Mesothelial cell of epicardium (in vitro differentiated cells): ENCODE data around the gene ME3. TPM values are rescaled to one million over a fixed set of nuclear protein-coding genes. Genes with fewer than 3 reads are reported as not detected.

Experiments used
- DNase-seq, 2 experiments: peaks; one replicate each; pipeline ENCODE4 v3.0.0; 2021; ENCODE audit warnings: low spot score in 2 of 2; ENCODE audit not compliant: unreplicated experiment in 2 of 2
- H3K27ac Mint-ChIP-seq: 2 replicates; pipeline ENCODE4 v1.8.0; 2021; ENCODE audit warnings: mixed read lengths
- H3K27me3 Mint-ChIP-seq: 2 replicates; pipeline ENCODE4 v1.8.0; 2021; ENCODE audit warnings: low read depth, mixed read lengths
- H3K36me3 Mint-ChIP-seq: 2 replicates; pipeline ENCODE4 v1.8.0; 2021; ENCODE audit warnings: mixed read lengths
- H3K4me1 Mint-ChIP-seq: 2 replicates; pipeline ENCODE4 v1.8.0; 2021; ENCODE audit warnings: mixed read lengths
- H3K4me3 Mint-ChIP-seq: 2 replicates; pipeline ENCODE4 v1.8.0; 2021; ENCODE audit warnings: mild to moderate bottlenecking, moderate library complexity, mixed read lengths
- H3K9me3 Mint-ChIP-seq: 2 replicates; pipeline ENCODE4 v1.8.0; 2021; ENCODE audit warnings: mixed read lengths
- total RNA-seq: library from RNA; stranded (reverse); gene quantifications from 3 replicates; pipeline ENCODE4 v1.2.1, GENCODE V29; 2021
- TF ChIP-seq, protein P1 (sequence below): fragments of 200-600 bp; sonication (generic); IDR thresholded peaks from one replicate; pipeline ENCODE4 v1.5.0; 2021; ENCODE audit warnings: antibody characterized with exemption; ENCODE audit not compliant: unreplicated experiment

ME3 gene
- total RNA-seq, 1 donor from 2014 or later = 11.8 TPM

DNA sequence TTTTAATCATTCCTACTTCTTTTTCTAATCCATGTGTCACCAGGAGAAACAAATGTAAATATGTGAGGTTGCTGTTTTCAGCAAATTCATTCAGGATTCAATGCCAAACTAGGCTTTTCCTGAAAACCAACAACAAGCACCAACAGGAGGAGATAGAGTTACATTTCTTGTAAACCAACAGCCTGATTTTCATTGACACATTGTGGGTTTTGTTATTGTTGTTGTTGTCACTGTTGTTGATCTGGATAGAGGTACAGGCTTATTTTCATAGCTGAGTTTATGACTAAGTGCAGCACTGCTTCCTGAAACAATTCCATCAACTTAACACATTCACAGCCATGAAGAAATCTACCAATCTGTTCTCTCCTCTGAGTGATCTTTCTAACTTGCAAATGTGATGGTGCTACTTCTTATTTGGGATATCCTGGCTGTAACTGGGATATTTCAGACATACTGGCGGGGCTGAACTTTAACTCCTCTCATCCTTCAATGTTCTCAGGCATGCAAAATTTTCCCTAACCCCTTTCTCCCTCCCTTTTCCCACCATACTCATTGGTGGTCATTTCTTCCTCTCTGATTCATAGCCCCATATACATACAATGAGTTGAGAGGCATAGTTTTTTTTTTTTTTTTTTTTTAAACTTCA lies 65.5 kb downstream of the ME3 start:
- Mint-ChIP-seq H3K4me1 (peaks cover 20% of the 10 kb centered on the region), H3K9me3 (no peaks in the 10 kb centered on the region), H3K36me3 (peaks cover 3% of the 10 kb centered on the region), H3K4me3 (no peak overlapping the region), H3K27me3 (no peaks in the 10 kb centered on the region), H3K27ac (peak overlapping the region; percentile 52)
- TF ChIP-seq, protein P1, sequence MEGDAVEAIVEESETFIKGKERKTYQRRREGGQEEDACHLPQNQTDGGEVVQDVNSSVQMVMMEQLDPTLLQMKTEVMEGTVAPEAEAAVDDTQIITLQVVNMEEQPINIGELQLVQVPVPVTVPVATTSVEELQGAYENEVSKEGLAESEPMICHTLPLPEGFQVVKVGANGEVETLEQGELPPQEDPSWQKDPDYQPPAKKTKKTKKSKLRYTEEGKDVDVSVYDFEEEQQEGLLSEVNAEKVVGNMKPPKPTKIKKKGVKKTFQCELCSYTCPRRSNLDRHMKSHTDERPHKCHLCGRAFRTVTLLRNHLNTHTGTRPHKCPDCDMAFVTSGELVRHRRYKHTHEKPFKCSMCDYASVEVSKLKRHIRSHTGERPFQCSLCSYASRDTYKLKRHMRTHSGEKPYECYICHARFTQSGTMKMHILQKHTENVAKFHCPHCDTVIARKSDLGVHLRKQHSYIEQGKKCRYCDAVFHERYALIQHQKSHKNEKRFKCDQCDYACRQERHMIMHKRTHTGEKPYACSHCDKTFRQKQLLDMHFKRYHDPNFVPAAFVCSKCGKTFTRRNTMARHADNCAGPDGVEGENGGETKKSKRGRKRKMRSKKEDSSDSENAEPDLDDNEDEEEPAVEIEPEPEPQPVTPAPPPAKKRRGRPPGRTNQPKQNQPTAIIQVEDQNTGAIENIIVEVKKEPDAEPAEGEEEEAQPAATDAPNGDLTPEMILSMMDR = no peak
- DNase-seq = no peak

DNA sequence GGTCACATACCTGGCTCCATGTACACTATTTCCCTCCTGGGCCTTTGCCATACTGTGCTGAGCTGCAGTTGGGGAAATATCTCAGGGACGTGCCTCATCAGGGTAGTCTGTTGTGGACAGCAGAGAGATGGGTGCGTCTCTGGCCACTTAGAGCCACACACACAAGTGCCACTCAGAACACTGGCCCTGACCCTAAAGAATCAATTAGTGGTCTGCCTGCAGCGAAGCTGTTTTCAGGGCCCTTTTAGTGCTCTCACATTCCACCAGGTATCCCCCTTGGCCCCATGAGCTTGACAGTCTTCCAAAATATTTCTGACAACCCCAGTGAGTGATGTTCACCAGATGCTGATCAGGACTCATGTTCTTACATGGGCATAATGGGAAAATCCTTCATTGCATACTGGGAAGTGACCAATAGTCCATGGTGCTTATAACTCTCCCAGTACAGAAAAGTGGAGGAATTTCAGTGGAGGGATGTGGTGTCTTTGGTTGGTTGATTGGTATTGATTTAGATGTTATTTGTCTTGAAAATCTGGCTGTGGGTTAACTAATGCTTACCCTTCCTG lies 66.1 kb downstream of the ME3 start:
- Mint-ChIP-seq H3K4me1 (peaks cover 20% of the 10 kb centered on the region), H3K36me3 (peaks cover 2% of the 10 kb centered on the region), H3K27ac (no peak overlapping the region), H3K27me3 (no peaks in the 10 kb centered on the region), H3K4me3 (no peak overlapping the region), H3K9me3 (no peaks in the 10 kb centered on the region)
- DNase-seq = no peak
- TF ChIP-seq, protein P1 = no peak

DNA sequence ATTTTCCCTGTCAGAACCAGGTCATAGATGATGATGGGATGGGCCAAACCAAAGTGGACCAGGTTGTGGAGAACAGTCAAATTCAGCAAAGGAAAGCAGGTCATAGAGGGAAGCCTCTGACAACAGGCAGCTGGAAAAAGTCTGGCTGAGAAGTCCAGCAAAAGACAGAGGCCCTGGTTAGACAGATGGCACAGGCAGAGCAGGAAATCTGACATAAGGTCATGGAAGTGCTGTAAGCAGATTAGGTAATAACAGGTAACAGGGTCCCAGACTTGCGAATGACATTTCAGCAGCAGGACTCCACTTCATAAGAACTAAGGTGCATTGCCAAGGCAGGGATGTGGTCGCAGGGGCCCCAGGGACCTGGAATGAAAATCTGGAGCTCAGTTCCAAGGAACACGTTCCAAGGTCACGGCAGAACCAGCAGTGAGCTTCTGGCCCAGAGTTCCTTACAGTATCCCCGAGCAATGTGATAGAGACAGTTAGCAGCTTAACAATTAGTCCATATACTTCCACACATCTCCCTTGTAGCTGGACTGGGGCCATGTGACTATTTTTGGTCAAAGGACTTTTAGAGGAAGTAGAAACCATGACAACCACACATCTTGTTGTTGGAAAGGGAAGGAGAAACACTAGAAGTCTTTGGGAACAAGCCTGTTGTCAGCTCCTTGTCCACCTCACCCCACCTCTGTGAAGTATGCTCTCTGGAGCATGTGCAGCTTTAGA lies 75.4 kb downstream of the ME3 start:
- Mint-ChIP-seq H3K27me3 (no peaks in the 10 kb centered on the region), H3K9me3 (peaks cover 8% of the 10 kb centered on the region), H3K27ac (no peak overlapping the region), H3K4me3 (no peak overlapping the region), H3K36me3 (peaks cover 2% of the 10 kb centered on the region), H3K4me1 (peaks cover 16% of the 10 kb centered on the region)
- TF ChIP-seq, protein P1 = no peak
- DNase-seq = no peak

DNA sequence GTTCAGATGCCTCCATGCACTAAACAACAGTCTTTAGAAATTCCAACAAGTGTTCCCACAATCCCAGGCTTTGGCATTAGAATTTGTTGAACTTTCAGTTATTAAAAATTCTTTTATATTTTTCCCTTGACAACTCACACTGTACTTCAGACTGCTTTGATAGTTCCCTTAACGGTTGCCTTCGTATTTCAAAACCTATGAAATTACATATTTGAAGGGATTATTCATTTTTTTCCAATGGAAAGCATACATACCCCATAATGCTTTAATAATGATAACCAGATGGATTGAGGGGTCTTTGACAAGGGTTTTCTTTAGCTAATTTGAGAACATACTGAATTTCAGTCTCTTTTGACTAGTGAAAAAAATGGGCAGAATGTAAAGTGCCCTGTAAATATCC lies 76.5 kb downstream of the ME3 start:
- TF ChIP-seq, protein P1 = no peak
- peaks cover 16% of the 10 kb centered on the region for H3K4me1 Mint-ChIP-seq
- no peak overlapping the region for H3K27ac Mint-ChIP-seq
- no peak overlapping the region for H3K4me3 Mint-ChIP-seq
- DNase-seq = no peak
- H3K36me3 Mint-ChIP-seq = peaks cover 2% of the 10 kb centered on the region
- peaks cover 8% of the 10 kb centered on the region for H3K9me3 Mint-ChIP-seq
- H3K27me3 Mint-ChIP-seq = no peaks in the 10 kb centered on the region

DNA sequence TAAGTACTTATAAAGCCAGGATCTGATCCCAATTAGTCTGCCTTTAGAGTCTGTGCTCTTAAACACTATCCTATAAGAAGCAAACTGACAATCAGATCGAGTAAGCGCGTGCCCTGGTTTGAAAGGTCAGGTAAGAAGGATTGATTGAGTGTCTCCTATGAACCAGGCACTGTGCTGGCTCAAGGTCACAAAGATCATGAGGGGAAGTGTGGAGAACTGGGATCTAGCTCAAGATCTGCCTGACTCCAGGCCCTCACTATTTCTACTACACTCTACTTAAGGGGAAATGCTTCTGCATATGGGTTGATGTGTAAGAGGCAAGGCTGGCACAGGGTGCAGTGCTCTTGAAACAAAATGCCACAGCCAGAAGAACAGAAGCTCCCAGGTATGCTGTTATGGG lies 77.0 kb downstream of the ME3 start:
- H3K27me3 Mint-ChIP-seq = no peaks in the 10 kb centered on the region
- peaks cover 2% of the 10 kb centered on the region for H3K36me3 Mint-ChIP-seq
- no peak overlapping the region for H3K4me3 Mint-ChIP-seq
- H3K27ac Mint-ChIP-seq = no peak overlapping the region
- H3K4me1 Mint-ChIP-seq = peaks cover 16% of the 10 kb centered on the region
- TF ChIP-seq, protein P1 = no peak
- no peak for DNase-seq
- H3K9me3 Mint-ChIP-seq = peaks cover 8% of the 10 kb centered on the region
